HUDEP-2 (cell line): ENCODE measurements around the gene CLIC4.
"Not testable (repeated sequence)": the region's sequence is repeated elsewhere in the genome, so short reads cannot be mapped to it uniquely, and the experiment has no call there.

Experiments used
- DNase-seq, 76 experiments: peaks; one replicate each; lab custom pipeline; 2025; ENCODE audit not compliant: unreplicated experiment in 76 of 76; lab: John Stamatoyannopoulos, UW

The CLIC4 gene

DNA sequence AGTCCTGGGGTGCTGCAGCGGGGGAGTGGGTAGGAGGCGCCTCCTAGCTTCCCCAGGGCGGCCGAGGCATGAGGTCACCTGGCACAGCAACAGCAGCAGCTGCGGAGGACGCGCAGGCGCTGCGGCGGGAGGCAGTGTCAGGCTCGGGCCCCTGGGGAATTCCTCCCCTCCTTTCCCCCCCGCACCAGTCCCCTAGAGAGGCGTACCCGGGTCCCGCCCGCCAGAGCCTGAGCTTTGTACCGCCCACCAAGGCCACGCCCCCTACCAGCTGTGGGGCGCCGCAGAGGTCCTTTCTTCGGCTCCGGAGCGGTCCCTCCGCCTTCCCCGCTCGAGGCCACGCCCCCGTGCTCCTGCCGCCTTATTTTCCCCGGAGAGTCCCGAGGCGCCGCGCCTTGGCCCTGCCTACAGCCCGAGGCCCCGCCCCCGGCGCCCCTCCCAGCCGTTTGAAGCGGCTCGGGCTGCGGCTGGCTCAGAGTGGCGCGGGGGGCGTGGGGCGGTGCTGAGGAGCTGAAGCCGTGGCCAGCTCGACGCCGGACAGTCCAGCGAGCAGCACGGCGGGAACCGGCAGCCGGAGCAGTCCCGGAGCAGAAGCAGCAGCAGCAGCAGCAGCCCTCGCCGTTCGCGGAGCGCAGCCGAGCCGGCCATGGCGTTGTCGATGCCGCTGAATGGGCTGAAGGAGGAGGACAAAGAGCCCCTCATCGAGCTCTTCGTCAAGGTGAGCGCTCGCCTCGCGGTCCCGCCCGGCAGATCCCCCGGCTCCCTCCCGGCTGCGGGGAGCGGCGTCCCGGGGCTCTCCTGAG, at the start of gene CLIC4:
CLIC4 (plus strand) TSS at position 537 of the 800 bp plus-strand sequence; CDS start at position 644, 107 bp downstream.
- DNase-seq: peak; percentile 45 to 99 (median 99)

DNA sequence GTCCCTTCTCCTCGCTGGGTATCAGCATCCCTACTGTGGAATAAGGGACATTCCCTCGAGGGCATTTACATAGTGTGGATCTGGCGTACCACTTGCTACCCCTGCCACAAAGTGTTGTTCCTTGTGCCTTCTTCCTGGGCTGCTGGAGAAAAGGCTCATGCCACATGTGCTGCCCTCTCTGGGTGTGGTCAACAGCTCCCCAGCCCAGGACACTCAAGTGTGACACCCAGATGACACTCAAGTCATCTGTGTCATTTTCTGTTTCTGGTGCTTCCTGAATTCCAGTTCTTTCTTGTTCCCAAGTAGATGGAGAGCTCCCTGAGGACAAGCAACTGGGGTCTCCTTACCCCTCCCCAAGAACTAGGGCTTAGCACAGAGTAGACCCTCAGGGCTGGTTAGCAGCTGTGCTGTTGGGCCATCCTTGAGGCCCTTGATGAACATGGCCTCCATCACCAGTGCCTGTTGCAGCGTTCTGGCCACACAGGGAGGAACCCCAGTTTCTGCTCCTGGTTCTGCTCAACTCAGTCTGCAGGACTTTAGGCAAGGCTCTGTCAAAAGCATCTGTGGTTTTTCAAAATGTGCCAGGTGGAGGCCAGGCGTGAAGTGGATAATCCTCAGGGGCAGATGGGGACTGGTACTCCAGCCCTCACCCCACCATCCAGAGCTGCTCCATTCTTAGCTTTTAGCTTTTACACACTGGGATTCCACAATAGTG, 49.0 kb upstream of the CLIC4 start:
- DNase-seq: peak in 2 of 76 experiments; percentile 7 to 9

DNA sequence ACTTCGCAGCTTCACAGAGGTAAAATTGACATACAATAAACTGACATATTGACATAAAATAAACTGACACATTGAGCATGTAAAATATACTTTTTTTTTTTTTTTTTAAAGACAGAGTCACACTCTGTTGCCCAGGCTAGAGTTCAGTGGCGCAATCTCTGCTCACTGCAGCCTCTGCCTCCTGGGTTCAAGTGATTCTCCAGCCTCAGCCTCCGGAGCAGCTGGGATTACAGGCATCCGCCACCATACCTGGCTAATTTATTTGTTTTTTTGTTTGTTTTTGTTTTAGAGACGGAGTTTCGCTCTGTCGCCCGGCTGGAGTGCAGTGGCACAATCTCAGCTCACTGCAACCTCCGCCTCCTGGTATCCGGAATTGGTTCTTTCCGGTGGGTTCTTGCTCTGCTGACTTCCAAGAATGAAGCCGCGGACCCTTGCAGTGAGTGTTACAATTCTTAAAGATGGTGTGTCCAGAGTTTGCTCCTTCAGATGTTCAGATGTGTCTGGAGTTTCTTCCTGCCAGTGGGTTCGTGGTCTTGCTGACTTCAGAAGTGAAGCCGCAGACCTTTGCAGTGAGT, 48.4 kb upstream of the CLIC4 start:
- DNase-seq: no peak

GRCh38 chr1:24697453-24698001, 47.7 kb upstream of the CLIC4 start:
- DNase-seq: not testable (repeated sequence)

GRCh38 chr1:24698326-24698725, 46.9 kb upstream of the CLIC4 start:
- not testable (repeated sequence) for DNase-seq

GRCh38 chr1:24699628-24700027, 45.6 kb upstream of the CLIC4 start:
- DNase-seq: no peak

- DNase-seq: no peak
Measured at GRCh38 chr1:24702511-24703293, 42.5 kb upstream of the CLIC4 start.

GRCh38 chr1:24704411-24705259, 40.6 kb upstream of the CLIC4 start:
- DNase-seq: no peak

DNA sequence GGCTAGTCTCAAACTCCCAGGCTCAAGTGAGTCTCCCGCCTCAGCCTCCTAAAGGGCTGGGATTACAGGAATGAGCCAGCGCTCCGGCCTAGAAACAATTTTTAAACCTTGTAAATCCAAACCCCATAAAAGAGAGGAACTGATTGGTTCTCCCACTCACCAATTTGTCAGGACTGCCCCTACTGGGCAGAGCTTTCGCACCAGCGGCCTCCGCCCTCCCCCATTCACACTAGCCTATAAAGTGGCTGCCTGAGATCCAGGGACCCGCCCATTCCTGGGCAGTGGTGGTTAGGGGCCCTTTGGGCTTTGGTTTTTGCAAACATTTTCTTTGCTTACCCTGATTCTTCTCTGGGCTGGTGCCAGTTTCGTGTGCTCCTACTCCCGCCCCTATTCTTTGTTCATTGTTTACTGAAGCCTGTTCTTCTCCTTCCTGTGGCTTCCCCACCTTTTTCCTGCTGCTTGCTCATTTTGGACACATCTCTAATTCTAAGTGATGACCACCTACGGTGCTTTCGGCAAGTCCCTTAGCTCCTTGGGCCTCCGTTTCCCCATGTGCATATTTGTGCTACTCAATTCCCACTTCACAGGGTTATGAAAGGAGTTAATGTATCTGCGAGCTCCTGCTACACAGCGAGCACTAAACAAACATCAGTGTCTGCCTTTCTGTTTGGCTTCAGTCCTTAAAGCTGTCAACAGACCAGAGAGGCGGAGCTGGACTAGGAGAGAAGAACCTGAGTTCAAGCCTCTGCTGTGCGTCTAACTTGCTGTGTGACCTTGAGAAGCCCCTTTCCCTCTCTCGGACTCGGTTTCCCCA, 39.8 kb upstream of the CLIC4 start:
- peak in 41 of 76 experiments; percentile 5 to 62 (median 17) for DNase-seq

DNA sequence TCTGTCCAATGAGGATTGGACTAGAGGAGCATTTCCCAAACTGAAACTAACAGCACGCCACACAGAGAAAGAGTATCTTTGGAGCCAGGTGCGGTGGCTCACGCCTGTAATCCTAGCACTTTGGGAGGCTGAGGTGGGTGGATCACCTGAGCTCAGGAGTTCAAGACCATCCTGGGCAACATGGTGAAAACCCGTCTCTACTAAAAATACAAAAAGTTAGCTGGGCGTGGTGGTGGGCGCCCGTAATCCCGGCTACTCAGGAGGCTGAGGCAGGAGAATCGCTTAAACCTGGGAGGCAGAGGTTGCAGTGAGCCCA, 39.2 kb upstream of the CLIC4 start:
- DNase-seq: not testable (repeated sequence)

DNA sequence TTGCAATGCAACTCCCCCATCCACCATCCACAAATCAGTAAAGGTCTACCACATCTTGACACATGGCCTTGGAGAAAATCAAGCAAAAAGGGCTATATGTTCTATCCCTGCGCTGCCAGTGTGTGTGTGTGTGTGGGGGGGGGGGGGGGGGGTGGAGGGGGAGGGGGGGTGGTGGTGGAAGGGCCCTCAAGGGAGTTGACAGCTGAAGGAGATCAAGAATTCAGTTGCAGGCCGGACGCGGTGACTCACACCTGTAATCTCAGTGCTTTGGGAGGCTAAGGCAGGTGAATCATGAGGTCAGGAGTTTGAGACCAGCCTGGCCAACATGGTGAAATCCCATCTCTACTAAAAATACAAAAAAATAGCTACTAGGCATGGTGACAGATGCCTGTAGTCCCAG, 37.6 kb upstream of the CLIC4 start:
- DNase-seq: no peak

DNA sequence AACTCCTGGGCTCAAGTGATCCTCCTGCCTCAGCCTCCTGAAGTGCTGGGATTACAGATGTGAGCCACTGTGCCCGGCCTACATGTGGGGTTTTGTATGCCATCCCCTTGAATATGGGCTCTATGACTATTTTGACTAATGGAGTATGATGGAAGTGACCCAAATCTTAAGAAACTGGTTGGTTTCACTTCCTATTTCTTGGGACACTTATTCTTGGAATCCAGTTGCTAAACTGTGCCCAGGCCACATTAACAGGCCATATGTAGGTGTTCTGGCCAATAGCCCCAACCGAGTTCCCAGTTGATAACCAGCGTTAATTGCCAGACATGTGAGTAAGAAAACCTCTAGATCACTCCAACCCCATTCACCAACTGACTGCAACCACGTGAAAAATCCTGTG, 36.3 kb upstream of the CLIC4 start:
- peak in 3 of 76 experiments; percentile 2 to 25 (median 6) for DNase-seq

DNA sequence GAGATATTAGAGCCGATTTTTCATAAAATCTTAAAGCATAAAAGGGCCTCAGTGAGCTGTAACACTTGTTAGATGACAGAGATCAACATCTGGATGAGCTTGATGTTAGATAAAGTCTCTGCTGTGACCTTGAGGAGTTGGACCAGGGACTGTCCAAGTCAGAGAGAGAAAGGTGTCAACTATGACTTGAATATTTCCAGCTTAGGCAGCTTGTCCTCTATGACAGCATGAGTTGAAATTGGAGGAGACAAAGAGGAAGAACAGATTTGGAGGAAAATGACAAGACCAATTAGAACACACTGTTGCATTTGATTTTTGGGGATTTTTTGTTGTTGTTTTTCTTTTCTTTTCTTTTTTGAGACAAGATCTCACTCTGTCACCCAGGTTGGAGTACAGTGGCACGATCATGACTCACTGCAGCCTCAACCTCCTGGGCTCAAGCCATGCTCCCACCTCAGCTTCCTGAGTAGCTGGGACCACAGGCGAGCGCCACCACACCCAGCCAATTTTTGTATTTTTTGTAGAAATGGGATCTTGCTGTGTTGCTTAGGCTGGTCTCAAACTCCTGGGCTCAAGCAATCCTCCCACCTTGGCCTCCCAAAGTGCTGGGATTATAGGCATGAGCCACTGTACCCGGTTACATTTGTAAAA, 35.3 kb upstream of the CLIC4 start:
- DNase-seq: no peak

DNA sequence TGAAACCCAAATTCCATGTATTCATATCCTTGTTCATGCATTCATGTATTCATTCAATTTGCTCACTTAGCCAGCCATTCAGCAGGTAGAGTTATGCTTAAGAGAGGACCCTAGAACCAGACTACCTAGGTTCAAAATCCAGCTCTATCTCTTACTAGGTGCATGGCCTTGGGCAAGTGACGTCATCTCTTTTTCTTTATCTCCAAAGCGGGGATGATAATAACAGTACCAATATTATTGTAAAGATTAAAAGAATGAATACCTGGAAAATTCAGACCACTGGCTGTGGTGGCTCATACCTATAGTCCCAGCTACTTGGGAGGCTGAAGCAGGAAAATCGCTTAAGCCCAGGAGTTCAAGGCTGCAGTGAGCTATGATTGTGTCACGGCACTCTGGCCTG, 33.9 kb upstream of the CLIC4 start:
- no peak for DNase-seq

- DNase-seq: no peak
Measured at GRCh38 chr1:24713176-24713575, 32.1 kb upstream of the CLIC4 start.

- no peak for DNase-seq
Measured at GRCh38 chr1:24713736-24714135, 31.5 kb upstream of the CLIC4 start.

GRCh38 chr1:24714859-24715520, 30.3 kb upstream of the CLIC4 start:
- peak in 27 of 76 experiments; percentile 2 to 74 (median 27) for DNase-seq

DNA sequence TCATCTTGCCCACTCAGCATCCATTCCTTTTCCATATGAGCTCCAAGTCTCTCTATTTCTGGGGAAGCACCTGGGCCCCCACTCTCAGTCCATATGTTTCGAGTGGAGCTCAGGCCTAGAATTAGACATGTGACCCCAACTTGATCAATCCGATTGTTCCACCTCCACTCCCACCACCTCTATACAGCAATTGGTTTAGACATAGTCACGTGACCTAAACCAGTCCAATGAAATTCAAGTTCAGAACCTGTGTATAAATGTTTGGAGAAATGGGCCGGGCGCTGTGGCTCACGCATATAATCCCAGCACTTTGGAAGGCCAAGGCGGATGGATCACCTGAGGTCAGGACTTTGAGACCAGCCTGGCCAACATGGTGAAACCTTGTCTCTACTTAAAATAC, 29.6 kb upstream of the CLIC4 start:
- no peak for DNase-seq
